Measurements from ENCODE around the gene MLF1. TPM values are rescaled to one million over a fixed set of nuclear protein-coding genes. Genes with fewer than 3 reads are reported as not detected.

The MLF1 gene
- total RNA-seq, 1 donor from 2014 or later: 20.4 TPM

DNA sequence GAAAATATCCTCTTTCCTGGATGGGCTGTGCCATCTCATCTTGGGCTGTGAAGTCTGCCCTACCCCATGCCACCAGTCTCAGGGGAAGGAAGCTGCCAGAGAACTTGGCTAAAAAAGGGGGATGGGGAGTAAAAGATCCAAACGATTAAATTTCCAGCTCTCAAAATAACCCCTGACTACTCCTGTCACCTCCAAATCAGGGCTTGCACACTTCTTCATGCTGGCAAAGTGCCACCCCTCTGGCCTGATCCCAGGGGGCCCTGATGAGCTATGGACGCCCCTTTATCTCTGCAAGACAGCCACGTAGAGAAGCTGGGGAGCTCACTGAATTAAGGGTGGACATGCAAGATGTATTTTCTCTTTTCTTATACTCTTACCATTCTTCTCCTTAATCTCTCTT is 1.2 kb upstream of the MLF1 start:
- H3K27me3 ChIP-seq (ENCODE audit: control insufficient read depth, insufficient read depth, low read length): no peaks in the 10 kb centered on the region
- H3K4me3 ChIP-seq (ENCODE audit: low read depth, low read length): no peak overlapping the region
- DNase-seq (ENCODE audit: low read depth): no peak
- no peaks in the 10 kb centered on the region for H3K36me3 ChIP-seq (ENCODE audit: control insufficient read depth, insufficient read depth, low read length)
- TF ChIP-seq CTCF (IDR thresholded peaks at IDR 0.05; ENCODE audit: insufficient read depth, low read length, poor library complexity, severe bottlenecking): no peak

- no peak for DNase-seq (ENCODE audit: low read depth)
Measured at GRCh38 chr3:158571969-158572765, 1.2 kb downstream of the MLF1 start.

GRCh38 chr3:158572766-158573060 is 1.7 kb downstream of the MLF1 start:
- Histone ChIP-seq H3K36me3 (ENCODE audit: control insufficient read depth, insufficient read depth, low read length) (no peaks in the 10 kb centered on the region), H3K27me3 (ENCODE audit: control insufficient read depth, insufficient read depth, low read length) (no peaks in the 10 kb centered on the region), H3K4me3 (ENCODE audit: low read depth, low read length) (no peak overlapping the region)
- TF ChIP-seq CTCF (IDR thresholded peaks at IDR 0.05; ENCODE audit: insufficient read depth, low read length, poor library complexity, severe bottlenecking): no peak
- no peak for DNase-seq (ENCODE audit: low read depth)

More at GRCh38 chr3:158571969-158572765, 1.2 kb downstream of the MLF1 start:
- no peak for TF ChIP-seq CTCF (IDR thresholded peaks at IDR 0.05; ENCODE audit: insufficient read depth, low read length, poor library complexity, severe bottlenecking)
- no peak overlapping the region for H3K4me3 ChIP-seq (ENCODE audit: low read depth, low read length)
- H3K27me3 ChIP-seq (ENCODE audit: control insufficient read depth, insufficient read depth, low read length): no peaks in the 10 kb centered on the region
- no peaks in the 10 kb centered on the region for H3K36me3 ChIP-seq (ENCODE audit: control insufficient read depth, insufficient read depth, low read length)

- Histone ChIP-seq H3K36me3 (ENCODE audit: control insufficient read depth, insufficient read depth, low read length) (no peaks in the 10 kb centered on the region), H3K27me3 (ENCODE audit: control insufficient read depth, insufficient read depth, low read length) (no peaks in the 10 kb centered on the region), H3K4me3 (ENCODE audit: low read depth, low read length) (no peak overlapping the region)
- no peak for TF ChIP-seq CTCF (IDR thresholded peaks at IDR 0.05; ENCODE audit: insufficient read depth, low read length, poor library complexity, severe bottlenecking)
- DNase-seq (ENCODE audit: low read depth): no peak
Measured at GRCh38 chr3:158573714-158574113, 2.7 kb downstream of the MLF1 start.

DNA sequence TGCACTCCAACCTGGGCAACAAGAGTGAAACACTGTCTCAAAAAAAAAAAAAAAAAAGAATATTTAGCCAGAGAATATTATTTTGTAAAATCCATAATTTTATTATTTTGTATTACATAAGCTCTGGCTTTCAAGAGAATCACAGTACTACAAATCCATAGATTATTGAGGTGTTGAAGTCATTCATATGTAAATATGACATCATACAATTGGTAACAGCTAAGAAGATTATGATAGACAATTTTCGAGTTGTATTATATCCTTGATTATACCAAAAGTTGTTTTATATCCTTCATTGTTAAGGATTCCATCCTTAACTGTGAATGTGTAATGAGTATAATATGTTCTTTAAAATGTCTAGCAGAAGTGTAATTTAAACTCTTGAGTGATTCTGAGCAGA is 3.7 kb downstream of the MLF1 start:
- DNase-seq (ENCODE audit: low read depth): no peak
- no peaks in the 10 kb centered on the region for H3K36me3 ChIP-seq (ENCODE audit: control insufficient read depth, insufficient read depth, low read length)
- H3K4me3 ChIP-seq (ENCODE audit: low read depth, low read length): no peak overlapping the region
- no peaks in the 10 kb centered on the region for H3K27me3 ChIP-seq (ENCODE audit: control insufficient read depth, insufficient read depth, low read length)
- TF ChIP-seq CTCF (IDR thresholded peaks at IDR 0.05; ENCODE audit: insufficient read depth, low read length, poor library complexity, severe bottlenecking): no peak

DNA sequence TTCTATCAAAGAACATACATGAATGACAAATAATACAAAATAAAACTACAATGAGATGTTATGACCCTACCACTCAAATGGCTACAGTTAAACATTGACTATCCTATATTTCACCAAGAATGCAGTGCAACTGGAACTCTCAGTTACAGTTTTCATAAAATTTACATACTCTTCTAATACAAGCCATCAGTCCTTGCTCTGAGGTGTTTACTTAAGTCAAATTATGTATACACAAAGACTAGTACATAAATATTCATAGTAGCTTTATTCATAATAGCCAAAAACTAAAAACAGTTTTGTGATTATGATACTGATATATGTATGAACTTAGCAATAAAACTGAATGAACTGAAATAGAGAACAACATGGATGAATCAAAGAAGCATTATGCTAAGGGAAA is 19.2 kb downstream of the MLF1 start:
- no peak overlapping the region for H3K4me3 ChIP-seq (ENCODE audit: low read depth, low read length)
- H3K27me3 ChIP-seq (ENCODE audit: control insufficient read depth, insufficient read depth, low read length): no peaks in the 10 kb centered on the region
- TF ChIP-seq CTCF (IDR thresholded peaks at IDR 0.05; ENCODE audit: insufficient read depth, low read length, poor library complexity, severe bottlenecking): no peak
- no peaks in the 10 kb centered on the region for H3K36me3 ChIP-seq (ENCODE audit: control insufficient read depth, insufficient read depth, low read length)
- no peak for DNase-seq (ENCODE audit: low read depth)

Measured in kidney epithelial cell (primary cell).